H1 (cell line): ENCODE measurements around the gene NMUR1. TPM values are rescaled to one million over a fixed set of nuclear protein-coding genes. Genes with fewer than 3 reads are reported as not detected.

ENCODE experiments used
- CTCF ChIA-PET: fragments of 300-600 bp; sonication (Branson Sonifier 250); formaldehyde crosslinking; loops from one replicate; lab custom pipeline; 2021; ENCODE audit not compliant: partially characterized antibody; lab: Charles Lee
- POLR2A ChIA-PET: fragments of 300-600 bp; sonication (Branson Sonifier 250); formaldehyde crosslinking; loops from one replicate; lab custom pipeline; 2021; ENCODE audit warnings: inconsistent platforms; ENCODE audit not compliant: partially characterized antibody; lab: Charles Lee
- DNase-seq, 2 experiments: peaks; one replicate each; pipeline versions ENCODE4 v3.0.0 to v3.0.0-alpha.2; 2010 to 2022; ENCODE audit warnings: low spot score in 2 of 2, low read depth in 1 of 2, mixed read lengths in 1 of 2
- FAIRE-seq: peaks from 2 replicates; lab custom pipeline; 2011; peaks lifted over from hg19 to GRCh38; lab: Jason Lieb, UNC
- H2AFZ ChIP-seq: 2 replicates; pipeline ENCODE4 v1.8.1; 2012; ENCODE audit warnings: low read length, inconsistent platforms
- H2AK5ac ChIP-seq: 2 replicates; pipeline ENCODE4 v1.6.1; 2013; ENCODE audit warnings: low read depth, low read length
- H2BK120ac ChIP-seq: replicated peaks from 2 replicates; pipeline ENCODE3; 2013; ENCODE audit warnings: low read depth, low read length, inconsistent platforms
- H2BK12ac ChIP-seq: 2 replicates; pipeline ENCODE4 v1.6.1; 2013; ENCODE audit warnings: low read depth, low read length
- H2BK15ac ChIP-seq: 2 replicates; pipeline ENCODE4 v1.6.1; 2013; ENCODE audit warnings: low read length
- H2BK20ac ChIP-seq: 2 replicates; pipeline ENCODE4 v1.6.1; 2013; ENCODE audit warnings: low read length
- H2BK5ac ChIP-seq: 2 replicates; pipeline ENCODE4 v1.6.1; 2013; ENCODE audit warnings: low read depth, low read length
- H3K14ac ChIP-seq: 2 replicates; pipeline ENCODE4 v1.6.1; 2013; ENCODE audit warnings: inconsistent platforms; ENCODE audit not compliant: insufficient read length
- H3K18ac ChIP-seq: 2 replicates; pipeline ENCODE4 v1.6.1; 2013; ENCODE audit warnings: low read length; ENCODE audit errors: extremely low read depth
- H3K23ac ChIP-seq: 2 replicates; pipeline ENCODE4 v1.6.1; 2013; ENCODE audit warnings: inconsistent platforms; ENCODE audit not compliant: insufficient read length
- H3K23me2 ChIP-seq: 2 replicates; pipeline ENCODE4 v1.6.1; 2013; ENCODE audit warnings: low read depth, low read length
- H3K27ac ChIP-seq: 2 replicates; pipeline ENCODE4 v1.6.1; 2011; ENCODE audit warnings: low read depth, low read length, inconsistent platforms
- H3K27me3 ChIP-seq, 4 experiments: replicated peaks in 1 of 4; 1 replicate in 1 of 4; 2 replicates in 3 of 4; pipeline versions ENCODE4 v1.6.1 to v1.8.1; 2011 to 2013; ENCODE audit warnings: low read length in 3 of 4, mild to moderate bottlenecking in 3 of 4, inconsistent platforms in 2 of 4, mixed read lengths in 2 of 4, moderate library complexity in 1 of 4; ENCODE audit not compliant: control insufficient read depth in 3 of 4, insufficient read depth in 3 of 4; ENCODE audit errors: extremely low read depth in 1 of 4
- H3K36me3 ChIP-seq, 4 experiments: 2 replicates each; pipeline versions ENCODE4 v1.6.1 to v1.8.1; 2011 to 2013; ENCODE audit warnings: mild to moderate bottlenecking in 4 of 4, low read length in 3 of 4, moderate library complexity in 2 of 4, control low read depth in 1 of 4, inconsistent platforms in 1 of 4; ENCODE audit not compliant: insufficient read depth in 4 of 4, control insufficient read depth in 2 of 4
- H3K4ac ChIP-seq: replicated peaks from 2 replicates; pipeline ENCODE3; 2013; ENCODE audit warnings: low read length, low read depth, mixed read lengths, inconsistent platforms; ENCODE audit not compliant: insufficient read length
- H3K4me1 ChIP-seq, 4 experiments: replicated peaks in 1 of 4; 1 replicate in 1 of 4; 2 replicates in 3 of 4; pipeline versions ENCODE4 v1.6.1 to v1.8.1; 2011 to 2013; ENCODE audit warnings: low read length in 3 of 4, inconsistent platforms in 2 of 4, mixed read lengths in 1 of 4; ENCODE audit not compliant: insufficient read depth in 4 of 4, control insufficient read depth in 3 of 4
- H3K4me2 ChIP-seq, 2 experiments: 2 replicates each; pipeline versions ENCODE4 v1.6.1 to v1.8.1; 2011 to 2013; ENCODE audit warnings: low read depth in 2 of 2, low read length in 2 of 2, control low read depth in 1 of 2, inconsistent platforms in 1 of 2, mild to moderate bottlenecking in 1 of 2; ENCODE audit not compliant: insufficient read depth in 1 of 2
- H3K4me3 ChIP-seq, 4 experiments: fragments of 200-600, 300-600 bp in 1 of 4; sonication (generic), shearing (Covaris generic), sonication (Bioruptor Twin) in 1 of 4; 2 replicates each; pipeline versions ENCODE4 v1.5.1 to v1.8.1; 2011 to 2016; ENCODE audit warnings: low read length in 4 of 4, low read depth in 3 of 4, control low read depth in 2 of 4, inconsistent platforms in 2 of 4, mild to moderate bottlenecking in 2 of 4, mixed read lengths in 1 of 4, moderate library complexity in 1 of 4; ENCODE audit not compliant: insufficient read depth in 2 of 4; ENCODE audit errors: extremely low read depth in 1 of 4
- H3K56ac ChIP-seq: replicated peaks from 2 replicates; pipeline ENCODE3; 2013; ENCODE audit warnings: low read depth, mild to moderate bottlenecking, mixed read lengths, low read length, inconsistent platforms; ENCODE audit not compliant: insufficient read length
- H3K79me1 ChIP-seq: 2 replicates; pipeline ENCODE4 v1.6.1; 2013; ENCODE audit warnings: low read depth, low read length, control low read depth
- H3K79me2 ChIP-seq, 2 experiments: 2 replicates each; pipeline versions ENCODE4 v1.6.1 to v1.8.1; 2012 to 2013; ENCODE audit warnings: low read length in 2 of 2, mild to moderate bottlenecking in 2 of 2, inconsistent platforms in 1 of 2; ENCODE audit not compliant: insufficient read depth in 2 of 2, control insufficient read depth in 1 of 2
- H3K9ac ChIP-seq, 4 experiments: replicated peaks in 1 of 4; 1 replicate in 1 of 4; 2 replicates in 3 of 4; pipeline versions ENCODE4 v1.6.1 to v1.8.1; 2011 to 2013; ENCODE audit warnings: low read depth in 3 of 4, low read length in 3 of 4, control low read depth in 2 of 4, mild to moderate bottlenecking in 2 of 4, moderate library complexity in 2 of 4, inconsistent platforms in 1 of 4; ENCODE audit errors: extremely low read depth in 1 of 4
- H3K9me3 ChIP-seq, 2 experiments: 2 replicates each; pipeline versions ENCODE4 v1.6.1 to v1.8.1; 2012 to 2013; ENCODE audit warnings: mild to moderate bottlenecking in 2 of 2, moderate library complexity in 2 of 2, control low read depth in 1 of 2, inconsistent platforms in 1 of 2, low read depth in 1 of 2, low read length in 1 of 2, mixed read lengths in 1 of 2; ENCODE audit not compliant: insufficient read depth in 2 of 2
- H4K20me1 ChIP-seq, 2 experiments: replicated peaks in 1 of 2; 2 replicates each; pipeline versions ENCODE3 to v1.8.1; 2011 to 2013; ENCODE audit warnings: inconsistent platforms in 2 of 2, low read length in 2 of 2, mild to moderate bottlenecking in 1 of 2; ENCODE audit not compliant: insufficient read depth in 2 of 2, control insufficient read depth in 1 of 2
- H4K5ac ChIP-seq: 2 replicates; pipeline ENCODE4 v1.6.1; 2013; ENCODE audit warnings: low read length, low read depth, mixed read lengths, inconsistent platforms; ENCODE audit not compliant: insufficient read length
- H4K8ac ChIP-seq: 2 replicates; pipeline ENCODE4 v1.8.0; 2013; ENCODE audit warnings: mild to moderate bottlenecking, moderate library complexity, low read length, inconsistent platforms; ENCODE audit not compliant: insufficient read depth; ENCODE audit errors: extremely low read depth
- H4K91ac ChIP-seq: replicated peaks from 2 replicates; pipeline ENCODE3; 2013; ENCODE audit warnings: low read length, mixed read lengths, inconsistent platforms; ENCODE audit not compliant: insufficient read length
- BCL11A ChIP-seq, 2 experiments: IDR thresholded peaks; one replicate each; pipeline ENCODE4 v1.6.1; 2011; ENCODE audit warnings: low read depth in 2 of 2, low read length in 2 of 2, mild to moderate bottlenecking in 2 of 2
- CHD2 ChIP-seq: IDR thresholded peaks from 2 replicates; pipeline ENCODE4 v1.6.1; 2012; ENCODE audit warnings: low read length, improper control_type of control experiment
- CREB1 ChIP-seq: IDR thresholded peaks from 2 replicates; pipeline ENCODE4 v1.6.1; 2012; ENCODE audit warnings: inconsistent platforms
- CTBP2 ChIP-seq: IDR thresholded peaks from 2 replicates; pipeline ENCODE4 v1.7.0; 2011; ENCODE audit warnings: borderline replicate concordance, mild to moderate bottlenecking, moderate library complexity, mixed read lengths, low read length; ENCODE audit not compliant: insufficient read depth, insufficient read length
- HDAC2 ChIP-seq, 2 experiments: fragments of 300-600 bp in 1 of 2; sonication (generic) in 1 of 2; IDR thresholded peaks; 2 replicates each; pipeline ENCODE4 v1.6.1; 2011 to 2012; ENCODE audit warnings: low read depth in 2 of 2, low read length in 2 of 2, mild to moderate bottlenecking in 2 of 2, moderate library complexity in 2 of 2, borderline replicate concordance in 1 of 2, inconsistent platforms in 1 of 2
- NANOG ChIP-seq: IDR thresholded peaks from 2 replicates; pipeline ENCODE4 v1.6.1; 2011; ENCODE audit warnings: low read length, low read depth, mild to moderate bottlenecking, inconsistent platforms; ENCODE audit not compliant: insufficient read depth, poor library complexity, severe bottlenecking
- POLR2A ChIP-seq, 2 experiments: IDR thresholded peaks; 1 replicate in 1 of 2; 2 replicates in 1 of 2; pipeline ENCODE4 v1.6.1; 2011; ENCODE audit warnings: low read depth in 2 of 2, low read length in 2 of 2, mild to moderate bottlenecking in 2 of 2; ENCODE audit errors: control extremely low read depth in 1 of 2
- RAD21 ChIP-seq, 2 experiments: IDR thresholded peaks in 1 of 2; conservative IDR thresholded peaks in 1 of 2; 2 replicates each; pipeline ENCODE4 v1.6.1; 2011; ENCODE audit warnings: low read depth in 2 of 2, low read length in 2 of 2, improper control_type of control experiment in 1 of 2, inconsistent platforms in 1 of 2, mild to moderate bottlenecking in 1 of 2, moderate library complexity in 1 of 2
- SIX5 ChIP-seq: IDR thresholded peaks from 2 replicates; pipeline ENCODE4 v1.6.1; 2011; ENCODE audit warnings: mild to moderate bottlenecking, low read depth, low read length
- SUZ12 ChIP-seq: fragments of 200-600 bp; sonication (generic); IDR thresholded peaks from 2 replicates; pipeline ENCODE4 v1.6.1; 2012; ENCODE audit warnings: mild to moderate bottlenecking, inconsistent platforms, low read length, moderate library complexity, mixed read lengths
- TBP ChIP-seq: IDR thresholded peaks from 2 replicates; pipeline ENCODE4 v1.6.1; 2011; ENCODE audit warnings: low read depth, low read length, improper control_type of control experiment
- WGBS, 2 experiments: shearing (Covaris generic) in 1 of 2; methylation state at CpG; one replicate each; pipeline versions ENCODE4 v1.1.6 to v1.1.7; 2013 to 2015; ENCODE audit warnings: low lambda C conversion rate in 2 of 2, mixed read lengths in 2 of 2, inconsistent platforms in 1 of 2, low coverage in 1 of 2, missing lambda C conversion rate in 1 of 2; ENCODE audit not compliant: insufficient replicate concordance in 2 of 2, insufficient coverage in 1 of 2, insufficient read length in 1 of 2; ENCODE audit errors: extremely low coverage in 1 of 2, missing lambda C conversion rate in 1 of 2; 5-methylcytosine and 5-hydroxymethylcytosine counted together
- polyA plus RNA-seq, 7 experiments: library from polyadenylated mRNA; depleted of rRNA in 3 of 7; stranded (reverse) in 5 of 7; unstranded in 2 of 7; fragments of >200 nt in 5 of 7; fragments of 200-250 nt in 2 of 7; gene quantifications; 1 replicate in 5 of 7; 2 replicates in 1 of 7; 4 replicates in 1 of 7; pipeline versions ENCODE4 v1.2.1 to v1.2.3, GENCODE V29; 2011 to 2013; ENCODE audit warnings: missing spikeins in 2 of 7, mixed read lengths in 2 of 7
- total RNA-seq: library from RNA; stranded (reverse); fragmentation: NEBNext Ultra II Directional; extraction: Animal tissue kit (Norgen Biotek cat#: 25700); gene quantifications from 2 replicates; pipeline ENCODE4 v1.2.1, GENCODE V29; 2021
- TF ChIP-seq, protein P1 (sequence below): IDR thresholded peaks from 2 replicates; pipeline ENCODE4 v1.6.1; 2011; ENCODE audit warnings: low read depth, mild to moderate bottlenecking, low read length; ENCODE audit not compliant: insufficient read depth

The NMUR1 gene
- total and polyA plus RNA-seq, 2 of the 8 experiments (the other 6 are each of a cell fraction or from before 2014, with no cell fraction given): 0.56 to 1.5 TPM

DNA sequence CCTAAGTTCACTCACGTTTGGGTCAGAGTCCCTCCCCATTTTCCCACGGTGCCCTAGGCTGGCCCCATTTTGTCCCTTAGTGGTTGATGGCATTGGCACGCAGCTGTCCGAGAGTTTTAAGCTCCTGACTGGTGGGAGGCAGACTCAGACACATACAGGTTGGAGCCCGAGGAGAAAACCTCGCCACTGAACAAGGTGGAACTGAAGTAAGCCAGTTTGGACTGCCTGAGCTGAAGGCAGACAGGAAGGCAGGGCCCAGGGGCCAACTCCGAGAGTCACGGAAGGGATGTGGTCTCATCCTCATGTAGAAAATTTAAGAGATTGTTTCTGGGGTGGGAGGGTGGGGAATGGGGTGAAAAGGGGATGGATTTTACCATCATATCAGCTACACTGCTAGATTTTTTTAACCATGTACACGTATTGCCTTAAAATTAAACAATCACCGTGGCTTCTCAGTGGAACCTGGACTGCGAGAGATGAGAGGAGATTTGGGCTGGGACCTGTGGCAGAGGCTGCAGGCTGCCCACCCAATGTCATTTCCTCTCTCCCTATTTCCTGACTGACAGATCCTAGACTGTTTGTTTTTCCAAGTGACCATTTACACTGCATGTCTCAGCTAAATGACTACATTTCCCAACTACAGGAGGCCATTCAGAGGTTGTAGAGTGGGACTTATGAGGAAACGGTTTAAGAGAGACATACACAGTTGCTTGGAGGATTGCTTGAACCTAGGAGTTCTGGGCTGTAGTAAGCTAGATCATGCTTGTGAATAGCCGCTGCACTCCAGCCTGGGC, 19.4 kb upstream of the NMUR1 start:
- Histone ChIP-seq H3K4me1 (no peaks in the 10 kb centered on the region), H3K14ac (no peak overlapping the region), H3K23ac (no peak overlapping the region), H2AK5ac (no peak overlapping the region), H2AFZ (no peak overlapping the region), H3K79me2 (no peaks in the 10 kb centered on the region), H3K56ac (no peak overlapping the region), H2BK15ac (no peak overlapping the region), H3K18ac (no peak overlapping the region), H3K9me3 (peaks cover 0 to 11% of the 10 kb centered on the region in 2 experiments; a peak in 2 of 4 replicates), H3K27ac (no peak overlapping the region), H3K79me1 (no peaks in the 10 kb centered on the region), H3K9ac (no peak overlapping the region), H3K4ac (no peak overlapping the region), H2BK120ac (no peak overlapping the region), H4K20me1 (no peaks in the 10 kb centered on the region), H2BK12ac (no peak overlapping the region), H2BK5ac (no peak overlapping the region), H2BK20ac (no peak overlapping the region), H3K36me3 (no peaks in the 10 kb centered on the region), H3K27me3 (no peaks in the 10 kb centered on the region), H4K5ac (no peak overlapping the region), H3K4me3 (no peak overlapping the region), H4K91ac (no peak overlapping the region), H3K4me2 (no peak overlapping the region), H4K8ac (no peak overlapping the region), H3K23me2 (no peaks in the 10 kb centered on the region)
- ChIA-PET CTCF (interaction anchor here (0.6 to 4.2 kb wide), 9 partner anchors 9 to 251 kb away, joined by 3 to 26 read pairs (median 4); no protein-coding TSS in a partner anchor), POLR2A (no interaction called here)
- FAIRE-seq (no peak), DNase-seq (no peak)
- 91% methylated on average over 13 of the region's 13 CpGs; no CpG with 5 or more reads in 1 of the 2 experiments for WGBS, 2 experiments
- TF ChIP-seq RAD21 (IDR thresholded peaks at IDR 0.05 in 1 of 2, conservative IDR thresholded peaks at IDR 0.05 in 1 of 2; ENCODE audit: low read depth in 2 of 2, low read length in 2 of 2): no peak
- no peak for TF ChIP-seq CREB1
- TF ChIP-seq POLR2A (IDR thresholded peaks at IDR 0.05; ENCODE audit: control extremely low read depth in 1 of 2, low read depth in 2 of 2, low read length in 2 of 2): no peak
- no peak for TF ChIP-seq SUZ12
- TF ChIP-seq, protein P1, sequence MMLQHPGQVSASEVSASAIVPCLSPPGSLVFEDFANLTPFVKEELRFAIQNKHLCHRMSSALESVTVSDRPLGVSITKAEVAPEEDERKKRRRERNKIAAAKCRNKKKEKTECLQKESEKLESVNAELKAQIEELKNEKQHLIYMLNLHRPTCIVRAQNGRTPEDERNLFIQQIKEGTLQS: no peak
- no peak for TF ChIP-seq CTBP2
- no peak for TF ChIP-seq BCL11A (IDR thresholded peaks at IDR 0.05; ENCODE audit: low read depth in 2 of 2, low read length in 2 of 2)
- TF ChIP-seq NANOG: no peak
- TF ChIP-seq HDAC2 (IDR thresholded peaks at IDR 0.05; ENCODE audit: borderline replicate concordance in 1 of 2, low read depth in 2 of 2, low read length in 2 of 2): no peak
- TF ChIP-seq CHD2: no peak
- no peak for TF ChIP-seq SIX5
- TF ChIP-seq TBP: no peak
